ENCODE measurements around the gene LENG9. TPM values are rescaled to one million over a fixed set of nuclear protein-coding genes. Genes with fewer than 3 reads are reported as not detected.
"Not testable (repeated sequence)": the region's sequence is repeated elsewhere in the genome, so short reads cannot be mapped to it uniquely, and the experiment has no call there.

LENG9 gene
- total and polyA plus RNA-seq, 8 donors: 1.3 to 14.5 (median 7.1) TPM

DNA sequence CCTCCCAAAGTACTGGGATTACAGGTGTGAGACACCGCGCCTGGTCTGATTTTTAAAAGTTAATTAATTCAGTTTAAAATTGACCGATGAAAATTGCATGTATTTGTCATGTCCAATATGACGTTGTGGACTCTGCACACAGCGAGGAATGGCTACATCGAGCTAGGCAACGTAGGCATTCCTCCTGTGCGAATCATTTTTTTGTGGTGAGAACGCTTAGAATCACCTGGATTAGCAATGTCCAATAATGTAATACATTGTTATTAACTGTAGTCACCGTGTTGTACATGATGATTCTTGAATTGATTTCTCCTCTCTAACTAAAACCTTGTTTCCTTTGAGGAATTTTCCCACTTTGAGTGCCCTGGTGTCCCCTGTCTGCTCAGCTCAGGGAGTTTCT is 42.5 kb upstream of the LENG9 start:
- H3K36me3 ChIP-seq: no peaks in the 10 kb centered on the region
- H3K27ac ChIP-seq: no peak overlapping the region
- 63 to 90% (median 80%) methylated on average over 10 of the region's 10 CpGs for WGBS, 5 donors
- intact Hi-C loops (cut with DNase I; ENCODE audit: low total_unique reads): no loop called here
- peaks cover 0 to 39% (median 3%) of the 10 kb centered on the region in 3 donors for H3K27me3 ChIP-seq
- no peak for DNase-seq
- H3K4me3 ChIP-seq: no peak overlapping the region
- H3K9me3 ChIP-seq: no peaks in the 10 kb centered on the region
- H3K4me1 ChIP-seq: peaks cover 0 to 4% (median 0%) of the 10 kb centered on the region in 4 donors
- TF ChIP-seq POLR2AphosphoS5 (IDR thresholded peaks at IDR 0.05): no peak
- TF ChIP-seq, protein P1, sequence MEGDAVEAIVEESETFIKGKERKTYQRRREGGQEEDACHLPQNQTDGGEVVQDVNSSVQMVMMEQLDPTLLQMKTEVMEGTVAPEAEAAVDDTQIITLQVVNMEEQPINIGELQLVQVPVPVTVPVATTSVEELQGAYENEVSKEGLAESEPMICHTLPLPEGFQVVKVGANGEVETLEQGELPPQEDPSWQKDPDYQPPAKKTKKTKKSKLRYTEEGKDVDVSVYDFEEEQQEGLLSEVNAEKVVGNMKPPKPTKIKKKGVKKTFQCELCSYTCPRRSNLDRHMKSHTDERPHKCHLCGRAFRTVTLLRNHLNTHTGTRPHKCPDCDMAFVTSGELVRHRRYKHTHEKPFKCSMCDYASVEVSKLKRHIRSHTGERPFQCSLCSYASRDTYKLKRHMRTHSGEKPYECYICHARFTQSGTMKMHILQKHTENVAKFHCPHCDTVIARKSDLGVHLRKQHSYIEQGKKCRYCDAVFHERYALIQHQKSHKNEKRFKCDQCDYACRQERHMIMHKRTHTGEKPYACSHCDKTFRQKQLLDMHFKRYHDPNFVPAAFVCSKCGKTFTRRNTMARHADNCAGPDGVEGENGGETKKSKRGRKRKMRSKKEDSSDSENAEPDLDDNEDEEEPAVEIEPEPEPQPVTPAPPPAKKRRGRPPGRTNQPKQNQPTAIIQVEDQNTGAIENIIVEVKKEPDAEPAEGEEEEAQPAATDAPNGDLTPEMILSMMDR (IDR thresholded peaks at IDR 0.05): no peak
- TF ChIP-seq POLR2A (IDR thresholded peaks at IDR 0.05): no peak
- TF ChIP-seq EP300 (IDR thresholded peaks at IDR 0.05): no peak

DNA sequence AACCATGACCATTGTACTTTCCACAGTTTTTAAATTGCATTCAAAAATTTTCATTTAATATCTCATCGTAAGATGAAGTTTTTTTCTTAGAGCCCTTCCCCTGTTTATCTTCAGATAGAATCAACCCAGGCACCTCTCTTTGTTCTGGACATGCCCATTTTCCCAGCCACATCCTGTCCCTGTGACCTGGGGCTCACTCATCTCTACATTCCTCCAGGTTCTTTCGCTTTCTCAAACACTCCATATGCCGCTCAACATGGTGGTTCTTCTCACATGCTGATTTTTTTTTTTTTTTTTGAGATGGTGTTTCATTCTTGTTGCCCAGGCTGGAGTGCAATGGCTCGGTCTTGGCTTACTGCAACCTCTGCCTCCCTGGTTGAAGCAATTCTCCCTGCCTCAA is 42.0 kb upstream of the LENG9 start:
- WGBS, 5 donors: 73 to 88% (median 85%) methylated on average over 4 of the region's 4 CpGs
- H3K27ac ChIP-seq; H3K4me1 ChIP-seq; H3K9me3 ChIP-seq; intact Hi-C loops (cut with DNase I; ENCODE audit: low total_unique reads); H3K36me3 ChIP-seq; DNase-seq; H3K4me3 ChIP-seq: not testable (repeated sequence)
- H3K27me3 ChIP-seq: peaks cover 0 to 43% (median 3%) of the 10 kb centered on the region in 3 donors

DNA sequence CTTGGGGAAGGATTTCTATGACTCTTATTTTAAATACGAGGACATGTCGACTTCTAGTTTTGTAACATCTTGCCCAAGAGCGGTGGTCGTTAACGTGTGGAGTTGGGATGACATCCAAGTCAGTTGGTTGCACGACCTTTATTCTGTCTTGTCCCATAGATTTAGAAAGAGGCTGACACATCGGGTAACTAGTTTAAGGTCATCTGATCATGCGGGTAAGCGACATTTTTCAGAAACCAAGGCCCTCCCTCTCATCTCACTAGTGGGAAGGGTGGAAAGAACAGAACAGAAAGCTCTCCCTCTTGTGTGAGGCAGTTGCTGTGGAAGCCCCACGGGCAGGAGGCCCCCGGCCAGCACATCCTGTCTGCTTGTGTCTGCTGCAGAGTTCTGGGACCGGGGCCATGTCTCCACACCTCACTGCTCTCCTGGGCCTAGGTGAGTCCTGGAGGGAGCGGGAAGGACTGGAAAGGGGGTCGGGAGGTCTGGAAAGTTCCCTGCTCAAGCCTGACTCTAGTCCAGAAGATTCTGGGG is 39.0 kb upstream of the LENG9 start, which contains the start of gene LAIR2:
TSS of gene LAIR2 (plus strand) at position 314 of the 531 bp plus-strand sequence. CDS start at position 402, 88 bp downstream.
- DNase-seq: no peak
- H3K27me3 ChIP-seq: peaks cover 0 to 39% (median 3%) of the 10 kb centered on the region in 3 donors
- no peak within 1 kb of the TSS for H3K4me3 ChIP-seq
- WGBS, 5 donors: 64 to 79% (median 72%) methylated on average over 12 to 14 of the region's 14 CpGs
- no peak within 1 kb of the TSS for H3K27ac ChIP-seq
- TF ChIP-seq POLR2A (IDR thresholded peaks at IDR 0.05): no peak
- TF ChIP-seq, protein P1 (IDR thresholded peaks at IDR 0.05): no peak
- no peak for TF ChIP-seq POLR2AphosphoS5 (IDR thresholded peaks at IDR 0.05)
- no peak for TF ChIP-seq EP300 (IDR thresholded peaks at IDR 0.05)
- H3K4me1 ChIP-seq: peaks cover 0 to 4% (median 0%) of the 10 kb centered on the region in 4 donors
- intact Hi-C loops (cut with DNase I; ENCODE audit: low total_unique reads): no loop called here
- H3K9me3 ChIP-seq: no peaks in the 10 kb centered on the region
- H3K36me3 ChIP-seq: no peaks in the 10 kb centered on the region

DNA sequence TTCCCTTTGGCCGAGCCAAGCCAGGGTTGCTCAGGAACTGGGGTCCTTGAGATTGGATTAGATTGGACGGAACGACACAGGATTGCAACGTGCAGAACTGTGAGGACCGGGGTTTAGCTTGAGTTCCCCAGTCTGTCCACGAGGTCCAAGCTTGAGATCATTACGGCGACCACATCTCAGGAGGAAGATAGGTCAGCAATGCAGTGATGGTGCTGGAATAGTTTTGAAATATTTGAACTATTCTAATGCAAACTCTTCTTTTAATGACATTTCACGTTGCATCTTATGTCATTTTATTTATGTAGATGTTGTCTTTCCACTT is 34.8 kb upstream of the LENG9 start:
- intact Hi-C loops (cut with DNase I; ENCODE audit: low total_unique reads): not testable (repeated sequence)

DNA sequence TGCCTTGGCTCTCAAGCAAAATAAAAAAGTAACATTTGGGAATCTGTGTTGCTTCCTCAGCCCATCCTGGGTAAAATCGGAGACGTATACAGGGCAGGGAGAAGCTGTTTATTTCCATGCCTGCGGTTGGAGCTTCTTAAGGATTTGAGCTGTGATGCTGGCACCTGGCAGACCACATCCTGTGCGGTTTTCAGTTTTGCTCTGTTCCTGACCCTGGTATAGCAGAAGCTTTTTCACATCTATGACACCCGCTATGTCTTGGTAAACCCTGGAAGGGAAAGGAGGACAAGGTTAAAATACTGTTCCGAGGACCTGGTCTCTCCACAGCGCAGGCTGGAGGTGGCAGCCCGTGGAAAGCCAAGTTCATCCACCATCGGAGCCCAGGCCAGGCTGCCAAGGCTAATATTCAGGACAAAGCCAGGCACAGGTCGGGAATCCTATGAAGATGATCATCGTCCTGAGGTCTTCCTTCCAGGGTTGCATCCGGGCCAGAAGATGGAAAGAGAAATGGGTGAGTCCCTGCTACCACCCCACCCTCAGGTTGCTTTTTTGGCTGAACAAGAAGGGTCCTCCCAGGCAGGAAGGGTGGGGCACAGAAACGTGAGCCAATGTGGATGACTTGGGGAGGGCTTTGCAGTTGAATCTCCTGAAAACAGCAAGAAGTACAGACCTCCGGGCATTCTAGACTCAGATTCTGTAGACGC is 34.3 kb upstream of the LENG9 start:
- H3K27ac ChIP-seq; H3K4me3 ChIP-seq; H3K9me3 ChIP-seq; DNase-seq; H3K4me1 ChIP-seq; H3K36me3 ChIP-seq; intact Hi-C loops (cut with DNase I; ENCODE audit: low total_unique reads): not testable (repeated sequence)
- 64 to 74% (median 71%) methylated on average over 6 to 9 of the region's 15 CpGs for WGBS, 5 donors
- H3K27me3 ChIP-seq: peaks cover 0 to 63% (median 3%) of the 10 kb centered on the region in 3 donors

More for the DNA sequence above, 34.8 kb upstream of the LENG9 start:
- not testable (repeated sequence) for H3K36me3 ChIP-seq, DNase-seq, H3K9me3 ChIP-seq, H3K4me1 ChIP-seq, H3K27ac ChIP-seq, H3K4me3 ChIP-seq
- peaks cover 0 to 64% (median 0%) of the 10 kb centered on the region in 3 donors for H3K27me3 ChIP-seq
- 71 to 79% (median 75%) methylated on average over 8 to 9 of the region's 9 CpGs for WGBS, 5 donors

DNA sequence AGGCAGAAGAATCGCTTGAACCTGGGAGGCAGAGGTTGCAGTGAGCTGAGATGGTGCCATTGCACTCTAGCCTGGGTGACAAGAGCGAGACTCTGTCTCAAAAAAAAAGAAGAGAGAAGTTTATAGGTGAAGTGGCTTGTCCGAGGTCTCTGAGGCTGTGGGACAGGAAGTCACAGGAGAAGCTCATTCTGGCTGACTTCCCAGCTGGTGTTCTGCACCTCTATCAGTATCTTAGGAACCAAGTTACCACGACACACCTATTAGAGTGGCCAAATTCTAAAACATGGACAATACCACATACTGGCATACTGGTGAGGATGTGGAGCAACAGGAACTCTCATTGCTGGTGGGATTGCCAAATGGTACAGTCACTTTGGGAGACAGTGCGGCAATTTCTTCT is 31.7 kb upstream of the LENG9 start:
- peaks cover 0 to 64% (median 7%) of the 10 kb centered on the region in 3 donors for H3K27me3 ChIP-seq
- H3K27ac ChIP-seq; intact Hi-C loops (cut with DNase I; ENCODE audit: low total_unique reads); H3K4me1 ChIP-seq; H3K4me3 ChIP-seq; DNase-seq; H3K36me3 ChIP-seq; H3K9me3 ChIP-seq: not testable (repeated sequence)
- WGBS, 5 donors: 62 to 72% (median 69%) methylated on average over 5 of the region's 5 CpGs

All from stomach (tissue), 9 donors.